CD14-positive monocyte (primary cell): ENCODE measurements around the gene MXRA7. TPM values are rescaled to one million over a fixed set of nuclear protein-coding genes. Genes with fewer than 3 reads are reported as not detected.

Experiments used
- DNase-seq, 3 donors: peaks; one replicate each; pipeline ENCODE4 v3.0.0-alpha.2; 2011 to 2022
- H2AFZ ChIP-seq: 2 replicates; pipeline ENCODE4 v1.6.0; 2012; ENCODE audit warnings: mild to moderate bottlenecking, low read depth, low read length, inconsistent platforms; ENCODE audit not compliant: insufficient read depth, poor library complexity, severe bottlenecking
- H3K27ac ChIP-seq, 2 donors: 1 replicate in 1 of 2; 2 replicates in 1 of 2; pipeline ENCODE4 v1.5.1; 2012 to 2013; ENCODE audit warnings: low read length in 2 of 2, control low read depth in 1 of 2, inconsistent platforms in 1 of 2, low read depth in 1 of 2, mild to moderate bottlenecking in 1 of 2
- H3K27me3 ChIP-seq, 2 donors: one replicate each; pipeline versions ENCODE4 v1.6.0 to v1.6.1; 2011 to 2013; ENCODE audit warnings: low read length in 2 of 2; ENCODE audit not compliant: control insufficient read depth in 2 of 2, insufficient read depth in 2 of 2
- H3K36me3 ChIP-seq, 2 donors: replicated peaks in 1 of 2; 1 replicate in 1 of 2; 2 replicates in 1 of 2; pipeline versions ENCODE4 v1.5.1 to v1.6.1; 2012 to 2013; ENCODE audit warnings: low read length in 2 of 2, control low read depth in 1 of 2, inconsistent platforms in 1 of 2, mild to moderate bottlenecking in 1 of 2; ENCODE audit not compliant: insufficient read depth in 2 of 2, control insufficient read depth in 1 of 2
- H3K4me1 ChIP-seq, 2 donors: 1 replicate in 1 of 2; 2 replicates in 1 of 2; pipeline versions ENCODE4 v1.5.1 to v1.6.1; 2012 to 2013; ENCODE audit warnings: low read length in 2 of 2, control low read depth in 1 of 2, inconsistent platforms in 1 of 2, mild to moderate bottlenecking in 1 of 2, moderate library complexity in 1 of 2; ENCODE audit not compliant: insufficient read depth in 2 of 2, control insufficient read depth in 1 of 2
- H3K4me2 ChIP-seq: replicated peaks from 2 replicates; pipeline ENCODE3; 2012; ENCODE audit warnings: low read length, moderate library complexity, mild to moderate bottlenecking; ENCODE audit not compliant: poor library complexity, severe bottlenecking; ENCODE audit errors: extremely low read depth
- H3K4me3 ChIP-seq, 3 experiments: fragments of 200-600 bp in 1 of 3; sonication (generic) in 1 of 3; replicated peaks in 1 of 3; 1 replicate in 2 of 3; 2 replicates in 1 of 3; pipeline ENCODE4 v1.5.1; 2011 to 2013; ENCODE audit warnings: low read length in 3 of 3, mild to moderate bottlenecking in 3 of 3, control low read depth in 2 of 3, low read depth in 2 of 3, inconsistent platforms in 1 of 3, moderate library complexity in 1 of 3
- H3K79me2 ChIP-seq: 2 replicates; pipeline ENCODE4 v1.6.0; 2012; ENCODE audit warnings: mild to moderate bottlenecking, control low read depth, inconsistent platforms, low read length, moderate library complexity; ENCODE audit not compliant: insufficient read depth
- H3K9ac ChIP-seq: 2 replicates; pipeline ENCODE4 v1.6.0; 2017; ENCODE audit warnings: low read length, mild to moderate bottlenecking; ENCODE audit not compliant: insufficient read depth, poor library complexity, severe bottlenecking
- H3K9me3 ChIP-seq, 2 donors: replicated peaks in 1 of 2; 1 replicate in 1 of 2; 2 replicates in 1 of 2; pipeline versions ENCODE4 v1.5.1 to v1.6.1; 2012 to 2013; ENCODE audit warnings: low read length in 2 of 2, control low read depth in 1 of 2; ENCODE audit not compliant: control insufficient read depth in 1 of 2, insufficient read depth in 1 of 2
- H4K20me1 ChIP-seq: 2 replicates; pipeline ENCODE4 v1.6.0; 2012; ENCODE audit warnings: mild to moderate bottlenecking, low read length, control low read depth, moderate library complexity; ENCODE audit not compliant: insufficient read depth
- H3K27ac Mint-ChIP-seq, 7 donors: one replicate each; pipeline ENCODE4 v1.8.0; 2020; ENCODE audit warnings: mild to moderate bottlenecking in 7 of 7, mixed read lengths in 7 of 7, moderate library complexity in 6 of 7, inconsistent platforms in 2 of 7
- H3K27me3 Mint-ChIP-seq, 3 donors: one replicate each; pipeline ENCODE4 v1.8.0; 2021 to 2022; ENCODE audit warnings: low read depth in 3 of 3, mild to moderate bottlenecking in 3 of 3, mixed read lengths in 3 of 3, moderate library complexity in 3 of 3, inconsistent platforms in 1 of 3
- H3K36me3 Mint-ChIP-seq, 2 donors: one replicate each; pipeline ENCODE4 v1.8.0; 2020; ENCODE audit warnings: mixed read lengths in 2 of 2, inconsistent platforms in 1 of 2, mild to moderate bottlenecking in 1 of 2
- H3K4me1 Mint-ChIP-seq: one replicate; pipeline ENCODE4 v1.8.0; 2020; ENCODE audit warnings: mild to moderate bottlenecking, mixed read lengths
- H3K4me3 Mint-ChIP-seq, 2 donors: one replicate each; pipeline ENCODE4 v1.8.0; 2020; ENCODE audit warnings: mild to moderate bottlenecking in 2 of 2, mixed read lengths in 2 of 2, moderate library complexity in 1 of 2
- H3K9me3 Mint-ChIP-seq, 7 donors: one replicate each; pipeline ENCODE4 v1.8.0; 2020 to 2022; ENCODE audit warnings: mixed read lengths in 7 of 7, mild to moderate bottlenecking in 6 of 7, moderate library complexity in 6 of 7, inconsistent platforms in 2 of 7
- CTCF ChIP-seq: fragments of 200-600 bp; IDR thresholded peaks from one replicate; pipeline ENCODE4 v1.8.0; 2022; ENCODE audit warnings: antibody characterized with exemption, mild to moderate bottlenecking
- WGBS: methylation state at CpG from one replicate; pipeline ENCODE4 v1.1.5; 2013; ENCODE audit warnings: missing lambda C conversion rate; ENCODE audit not compliant: insufficient coverage; 5-methylcytosine and 5-hydroxymethylcytosine counted together
- intact Hi-C, 2 donors: fragments of 100-400 bp; cut with micrococcal nuclease; formaldehyde crosslinking; loops; one replicate each; pipeline versions ENCODE4 v1.15.0 to v1.15.1; 2023
- polyA plus RNA-seq, 3 donors: library from polyadenylated mRNA; depleted of rRNA in 1 of 3; unstranded in 2 of 3; stranded (reverse) in 1 of 3; fragments of 300-500 nt in 2 of 3; fragments of >200 nt in 1 of 3; fragmentation: Illumina TruSeq in 2 of 3; gene quantifications; 1 replicate in 2 of 3; 2 replicates in 1 of 3; pipeline ENCODE4 v1.2.3, GENCODE V29; 2012 to 2021

Gene MXRA7
- polyA plus RNA-seq, 3 donors: 0.13 to 0.81 (median 0.30) TPM

- Histone ChIP-seq H3K4me2 (no peak overlapping the region), H3K36me3 (no peaks in the 10 kb centered on the region), H3K79me2 (no peaks in the 10 kb centered on the region), H3K4me1 (no peaks in the 10 kb centered on the region), H3K9ac (no peak overlapping the region), H4K20me1 (no peaks in the 10 kb centered on the region), H3K9me3 (no peaks in the 10 kb centered on the region), H3K27ac (no peak overlapping the region), H2AFZ (no peak overlapping the region), H3K27me3 (no peaks in the 10 kb centered on the region), H3K4me3 (no peak overlapping the region)
- no peak for DNase-seq
- H3K27ac Mint-ChIP-seq: peak overlapping the region in 1 of 7 donors; percentile 60
- no peaks in the 10 kb centered on the region for H3K4me1 Mint-ChIP-seq
- no peaks in the 10 kb centered on the region for H3K9me3 Mint-ChIP-seq
- TF ChIP-seq CTCF: no peak
- no peak overlapping the region for H3K4me3 Mint-ChIP-seq
- intact Hi-C loops: no loop called here
- no peaks in the 10 kb centered on the region for H3K36me3 Mint-ChIP-seq
- 84% methylated on average over 11 of the region's 15 CpGs for WGBS
- H3K27me3 Mint-ChIP-seq: peaks cover 0 to 2% (median 2%) of the 10 kb centered on the region in 3 donors
Observed at GRCh38 chr17:76686538-76687297, 24.0 kb downstream of the MXRA7 start.

- Histone ChIP-seq H3K4me1 (no peaks in the 10 kb centered on the region), H3K9ac (no peak overlapping the region), H2AFZ (no peak overlapping the region), H3K36me3 (no peaks in the 10 kb centered on the region), H3K27ac (no peak overlapping the region), H3K4me3 (no peak overlapping the region), H3K9me3 (no peaks in the 10 kb centered on the region), H3K79me2 (no peaks in the 10 kb centered on the region), H3K27me3 (no peaks in the 10 kb centered on the region), H4K20me1 (no peaks in the 10 kb centered on the region), H3K4me2 (no peak overlapping the region)
- Mint-ChIP-seq H3K9me3 (no peaks in the 10 kb centered on the region), H3K27ac (peak overlapping the region in 2 of 7 donors; percentile 28 to 60), H3K4me3 (no peak overlapping the region), H3K36me3 (no peaks in the 10 kb centered on the region), H3K27me3 (peaks cover 0 to 6% (median 2%) of the 10 kb centered on the region in 3 donors), H3K4me1 (peaks cover 3% of the 10 kb centered on the region)
- intact Hi-C loops: no loop called here
- 100% methylated on average over 3 of the region's 8 CpGs for WGBS
- no peak for DNase-seq
- TF ChIP-seq CTCF: no peak
Observed at GRCh38 chr17:76685846-76686245, 24.9 kb downstream of the MXRA7 start.
